HEK293 (cell line): ENCODE results near the gene OBSCN.
"Not testable (repeated sequence)": the region's sequence is repeated elsewhere in the genome, so short reads cannot be mapped to it uniquely, and the experiment has no call there.

Experiments
- CTCF ChIA-PET: fragments of 350-600 bp; formaldehyde crosslinking; extraction: SDS; loops from one replicate; lab custom pipeline; 2021; ENCODE audit warnings: antibody characterized with exemption; lab: Yijun Ruan, JAX
- POLR2A ChIA-PET: fragments of 300-600 bp; formaldehyde crosslinking; extraction: SDS; loops from one replicate; lab custom pipeline; 2020; ENCODE audit warnings: antibody characterized with exemption, inconsistent platforms; lab: Yijun Ruan, JAX
- H3K27ac ChIP-seq: fragments of 200-500 bp; sonication (Bioruptor generic); 2 replicates; pipeline ENCODE4 v1.5.1; 2014; ENCODE audit warnings: low read depth, low read length, control low read depth, inconsistent platforms; ENCODE audit errors: extremely low read depth
- H3K36me3 ChIP-seq, 2 experiments: fragments of 200-500 bp in 1 of 2; sonication (Bioruptor generic) in 1 of 2; 1 replicate in 1 of 2; 2 replicates in 1 of 2; pipeline ENCODE4 v1.5.1; 2014 to 2017; ENCODE audit warnings: inconsistent platforms in 2 of 2, low read length in 2 of 2; ENCODE audit not compliant: control insufficient read depth in 2 of 2, insufficient read depth in 1 of 2
- H3K4me1 ChIP-seq: fragments of 200-500 bp; sonication (Bioruptor generic); 2 replicates; pipeline ENCODE4 v1.5.1; 2014; ENCODE audit warnings: mild to moderate bottlenecking, low read length, inconsistent platforms; ENCODE audit not compliant: control insufficient read depth, insufficient read depth
- H3K4me3 ChIP-seq: 2 replicates; pipeline ENCODE4 v1.5.1; 2011; ENCODE audit warnings: low read depth, mild to moderate bottlenecking, control low read depth, low read length, moderate library complexity
- H3K9me3 ChIP-seq: fragments of 200-500 bp; sonication (Bioruptor generic); 2 replicates; pipeline ENCODE4 v1.5.1; 2014; ENCODE audit warnings: low read depth, low read length, inconsistent platforms; ENCODE audit not compliant: control insufficient read depth, insufficient read depth
- EGR2 ChIP-seq: fragments of 450-650 bp; formaldehyde crosslinking; IDR thresholded peaks from 2 replicates; pipeline ENCODE4 v1.5.1; 2016; ENCODE audit warnings: low read depth, missing biosample characterization, missing genetic modification characterization
- KLF1 ChIP-seq: fragments of 450-650 bp; formaldehyde crosslinking; IDR thresholded peaks from 2 replicates; pipeline ENCODE4 v1.5.1; 2016; ENCODE audit warnings: missing biosample characterization, missing genetic modification characterization
- KLF10 ChIP-seq: fragments of 450-650 bp; IDR thresholded peaks from 2 replicates; pipeline ENCODE4 v1.5.1; 2018; ENCODE audit warnings: missing biosample characterization, mild to moderate bottlenecking, missing genetic modification characterization
- KLF16 ChIP-seq: fragments of 450-650 bp; formaldehyde crosslinking; IDR thresholded peaks from 2 replicates; pipeline ENCODE4 v1.5.1; 2017; ENCODE audit warnings: missing biosample characterization, missing genetic modification characterization
- KLF8 ChIP-seq: fragments of 450-650 bp; formaldehyde crosslinking; IDR thresholded peaks from 2 replicates; pipeline ENCODE4 v1.5.1; 2016; ENCODE audit warnings: missing biosample characterization, missing genetic modification characterization
- KLF9 ChIP-seq: fragments of 450-650 bp; formaldehyde crosslinking; IDR thresholded peaks from 2 replicates; pipeline ENCODE4 v1.5.1; 2016; ENCODE audit warnings: missing biosample characterization, missing genetic modification characterization, low read depth
- SCRT2 ChIP-seq: fragments of 450-650 bp; formaldehyde crosslinking; IDR thresholded peaks from 2 replicates; pipeline ENCODE4 v1.5.1; 2016; ENCODE audit warnings: missing biosample characterization, missing genetic modification characterization
- SP3 ChIP-seq: fragments of 450-650 bp; formaldehyde crosslinking; IDR thresholded peaks from 2 replicates; pipeline ENCODE4 v1.5.1; 2016; ENCODE audit warnings: missing biosample characterization, missing genetic modification characterization
- ZFHX2 ChIP-seq: fragments of 450-650 bp; formaldehyde crosslinking; conservative IDR thresholded peaks from 2 replicates; pipeline ENCODE4 v1.5.1; 2016; ENCODE audit warnings: missing biosample characterization, missing genetic modification characterization
- ZIC2 ChIP-seq: fragments of 450-650 bp; formaldehyde crosslinking; IDR thresholded peaks from 2 replicates; pipeline ENCODE4 v1.5.1; 2016; ENCODE audit warnings: missing biosample characterization, missing genetic modification characterization
- ZNF10 ChIP-seq: fragments of 450-650 bp; formaldehyde crosslinking; IDR thresholded peaks from 2 replicates; pipeline ENCODE4 v1.5.1; 2017; ENCODE audit warnings: missing biosample characterization, missing genetic modification characterization
- ZNF121 ChIP-seq: fragments of 450-650 bp; formaldehyde crosslinking; IDR thresholded peaks from 2 replicates; pipeline ENCODE4 v1.5.1; 2016; ENCODE audit warnings: missing biosample characterization, missing genetic modification characterization
- ZNF239 ChIP-seq: fragments of 450-650 bp; formaldehyde crosslinking; IDR thresholded peaks from 2 replicates; pipeline ENCODE4 v1.5.1; 2016; ENCODE audit warnings: missing biosample characterization, missing genetic modification characterization
- ZNF600 ChIP-seq: fragments of 450-650 bp; formaldehyde crosslinking; IDR thresholded peaks from 2 replicates; pipeline ENCODE4 v1.5.1; 2016; ENCODE audit warnings: missing biosample characterization, missing genetic modification characterization
- TF ChIP-seq, protein P1 (sequence below): fragments of 450-650 bp; formaldehyde crosslinking; IDR thresholded peaks from 2 replicates; pipeline ENCODE4 v1.5.1; 2016; ENCODE audit warnings: missing biosample characterization, missing genetic modification characterization
- TF ChIP-seq, protein P2 (sequence below): fragments of 450-650 bp; formaldehyde crosslinking; optimal IDR thresholded peaks from 2 replicates; pipeline ENCODE3; 2016; ENCODE audit warnings: missing biosample characterization, mild to moderate bottlenecking, missing genetic modification characterization

OBSCN gene

DNA sequence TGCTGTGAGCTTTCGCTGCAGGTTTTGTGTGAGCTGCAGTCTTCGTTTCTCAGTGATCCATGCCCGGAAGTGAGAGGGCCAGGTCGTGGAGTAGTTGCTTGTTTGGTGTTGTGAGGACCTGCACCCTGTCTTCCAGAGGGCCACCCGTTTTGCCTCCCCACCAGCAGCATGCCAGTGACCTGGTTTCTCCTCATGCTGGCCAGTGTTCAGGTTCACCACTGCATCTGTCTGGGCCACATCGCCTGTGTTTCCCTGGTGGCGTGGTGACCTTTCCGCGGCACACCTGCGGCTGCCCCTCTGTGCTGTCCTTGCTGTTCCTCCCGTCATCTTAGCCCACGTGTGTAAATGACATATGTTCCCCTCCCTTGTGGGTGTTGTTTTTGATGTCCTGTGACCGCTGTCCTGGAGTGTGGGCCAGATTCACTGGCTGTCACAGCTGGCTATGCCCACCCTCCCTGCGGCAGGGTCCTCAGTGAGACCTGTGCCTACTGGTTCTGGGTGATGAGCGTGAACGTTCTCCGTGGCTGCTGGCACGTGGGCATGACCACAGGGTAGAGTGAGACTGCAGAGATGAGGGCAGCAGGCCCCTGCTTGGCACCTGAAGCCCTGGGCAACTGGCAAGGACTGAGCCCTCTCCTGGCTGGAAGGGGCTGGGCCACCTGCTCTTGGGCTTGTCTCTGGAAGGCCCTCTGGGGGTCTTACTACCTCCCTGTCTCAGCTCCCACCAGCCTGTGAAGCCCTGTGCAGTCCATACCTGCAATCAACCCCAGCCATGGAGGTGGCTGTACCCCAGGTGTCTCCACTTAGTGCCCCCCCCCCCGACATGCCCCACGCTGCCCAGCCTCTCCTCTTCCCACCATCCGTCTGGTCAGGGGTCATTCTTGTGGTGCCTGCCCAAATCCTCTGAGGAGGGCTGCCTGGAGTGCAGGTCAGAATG, 35.0 kb upstream of the OBSCN start:
- peaks cover 0 to 8% of the 10 kb centered on the region in 2 experiments; a peak in 1 of 3 replicates for H3K36me3 ChIP-seq
- no peaks in the 10 kb centered on the region for H3K9me3 ChIP-seq
- ChIA-PET POLR2A (interaction anchor here (0.6 to 0.8 kb wide), 2 partner anchors 8 to 234 kb away, joined by 3 to 4 read pairs; partner anchors contain the start of genes IBA57 and TRIM11), CTCF (no interaction called here)
- no peak overlapping the region for H3K27ac ChIP-seq
- H3K4me3 ChIP-seq = no peak overlapping the region
- H3K4me1 ChIP-seq = no peaks in the 10 kb centered on the region
- TF ChIP-seq, protein P1, sequence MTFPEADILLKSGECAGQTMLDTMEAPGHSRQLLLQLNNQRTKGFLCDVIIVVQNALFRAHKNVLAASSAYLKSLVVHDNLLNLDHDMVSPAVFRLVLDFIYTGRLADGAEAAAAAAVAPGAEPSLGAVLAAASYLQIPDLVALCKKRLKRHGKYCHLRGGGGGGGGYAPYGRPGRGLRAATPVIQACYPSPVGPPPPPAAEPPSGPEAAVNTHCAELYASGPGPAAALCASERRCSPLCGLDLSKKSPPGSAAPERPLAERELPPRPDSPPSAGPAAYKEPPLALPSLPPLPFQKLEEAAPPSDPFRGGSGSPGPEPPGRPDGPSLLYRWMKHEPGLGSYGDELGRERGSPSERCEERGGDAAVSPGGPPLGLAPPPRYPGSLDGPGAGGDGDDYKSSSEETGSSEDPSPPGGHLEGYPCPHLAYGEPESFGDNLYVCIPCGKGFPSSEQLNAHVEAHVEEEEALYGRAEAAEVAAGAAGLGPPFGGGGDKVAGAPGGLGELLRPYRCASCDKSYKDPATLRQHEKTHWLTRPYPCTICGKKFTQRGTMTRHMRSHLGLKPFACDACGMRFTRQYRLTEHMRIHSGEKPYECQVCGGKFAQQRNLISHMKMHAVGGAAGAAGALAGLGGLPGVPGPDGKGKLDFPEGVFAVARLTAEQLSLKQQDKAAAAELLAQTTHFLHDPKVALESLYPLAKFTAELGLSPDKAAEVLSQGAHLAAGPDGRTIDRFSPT = 0 out of 2 replicates have a peak, but pooled peaks have one; percentile 30
- TF ChIP-seq ZNF10 = no peak
- peak; percentile 69 for TF ChIP-seq SCRT2

DNA sequence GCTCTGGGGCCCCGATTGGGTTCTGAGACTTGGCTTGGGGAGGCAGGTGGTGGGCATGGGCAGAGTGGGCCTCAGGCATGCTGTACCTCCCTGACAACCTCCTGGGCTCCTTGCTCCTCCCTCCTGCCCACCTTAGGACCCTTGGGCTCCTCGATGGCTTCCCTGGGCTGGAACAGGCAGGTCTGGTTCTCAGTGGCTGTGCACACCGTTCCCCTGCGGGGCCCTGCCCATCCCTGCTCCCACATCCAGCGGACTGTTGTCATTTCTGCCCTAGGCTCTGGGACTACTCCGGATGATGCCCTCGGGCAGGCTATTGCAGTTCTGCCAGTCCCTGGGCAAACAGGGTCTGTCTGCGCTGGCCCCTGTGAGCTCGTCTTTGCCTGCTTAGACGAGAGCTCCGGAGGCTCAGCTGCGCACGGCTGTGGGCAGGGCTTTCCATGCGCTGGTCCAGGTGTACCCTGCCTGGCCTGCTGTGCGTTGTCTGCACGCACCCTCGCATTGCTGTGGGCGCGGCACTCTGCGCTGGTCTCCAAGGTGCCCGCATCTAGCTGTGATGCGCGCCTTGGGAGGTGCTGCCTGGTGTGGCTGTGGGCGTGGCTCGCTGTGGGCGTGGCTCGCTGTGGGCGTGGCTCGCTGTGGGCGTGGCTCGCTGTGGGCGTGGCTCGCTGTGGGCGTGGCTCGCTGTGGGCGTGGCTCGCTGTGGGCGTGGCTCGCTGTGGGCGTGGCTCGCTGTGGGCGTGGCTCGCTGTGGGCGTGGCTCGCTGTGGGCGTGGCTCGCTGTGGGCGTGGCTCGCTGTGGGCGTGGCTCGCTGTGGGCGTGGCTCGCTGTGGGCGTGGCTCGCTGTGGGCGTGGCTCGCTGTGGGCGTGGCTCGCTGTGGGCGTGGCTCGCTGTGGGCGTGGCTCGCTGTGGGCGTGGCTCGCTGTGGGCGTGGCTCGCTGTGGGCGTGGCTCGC, 34.0 kb upstream of the OBSCN start:
- H3K4me3 ChIP-seq = not testable (repeated sequence)
- POLR2A ChIA-PET = interaction anchor here (0.6 to 1.7 kb wide), 5 partner anchors 8 to 233 kb away, joined by 3 to 20 read pairs (median 4); partner anchors contain the start of genes GUK1, IBA57 and TRIM11
- peak; percentile 87 for TF ChIP-seq KLF10 (tag by site-specific recombination)
- TF ChIP-seq KLF16 (tag by site-specific recombination) = peak; percentile 65; the same call in 1 of the 2 replicates
- TF ChIP-seq ZIC2 = peak; percentile 59; the same call in 1 of the 2 replicates
- peak; percentile 82 for TF ChIP-seq KLF1 (tag by site-specific recombination)
- TF ChIP-seq, protein P2, sequence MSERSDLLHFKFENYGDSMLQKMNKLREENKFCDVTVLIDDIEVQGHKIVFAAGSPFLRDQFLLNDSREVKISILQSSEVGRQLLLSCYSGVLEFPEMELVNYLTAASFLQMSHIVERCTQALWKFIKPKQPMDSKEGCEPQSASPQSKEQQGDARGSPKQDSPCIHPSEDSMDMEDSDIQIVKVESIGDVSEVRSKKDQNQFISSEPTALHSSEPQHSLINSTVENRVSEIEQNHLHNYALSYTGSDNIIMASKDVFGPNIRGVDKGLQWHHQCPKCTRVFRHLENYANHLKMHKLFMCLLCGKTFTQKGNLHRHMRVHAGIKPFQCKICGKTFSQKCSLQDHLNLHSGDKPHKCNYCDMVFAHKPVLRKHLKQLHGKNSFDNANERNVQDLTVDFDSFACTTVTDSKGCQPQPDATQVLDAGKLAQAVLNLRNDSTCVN (tag by site-specific recombination) = peak; percentile 60
- peak; percentile 34; the same call in 1 of the 2 replicates for TF ChIP-seq EGR2 (tag by site-specific recombination)
- TF ChIP-seq ZNF239 (tag by site-specific recombination) = peak; percentile 81; the same call in 1 of the 2 replicates
- TF ChIP-seq KLF9 (tag by site-specific recombination) = peak; percentile 99
- TF ChIP-seq, protein P1 = peak; percentile 57
- peak; percentile 61 for TF ChIP-seq ZFHX2 (tag by site-specific recombination)
- TF ChIP-seq ZNF600 (tag by site-specific recombination) = peak; percentile 95
- peak; percentile 71; the same call in 1 of the 2 replicates for TF ChIP-seq ZNF121 (tag by site-specific recombination)
- peak; percentile 98 for TF ChIP-seq KLF8
- TF ChIP-seq SP3 (tag by site-specific recombination) = peak; percentile 92

More for the DNA sequence above, 34.0 kb upstream of the OBSCN start:
- H3K36me3 ChIP-seq, H3K9me3 ChIP-seq, H3K4me1 ChIP-seq, H3K27ac ChIP-seq: not testable (repeated sequence)
- CTCF ChIA-PET = interaction anchor here (0.6 to 1.2 kb wide), 4 partner anchors 9 to 350 kb away, joined by 3 to 5 read pairs (median 4); partner anchors contain the start of gene GJC2
